ENCODE data around the gene DCDC2B. TPM values are rescaled to one million over a fixed set of nuclear protein-coding genes. Genes with fewer than 3 reads are reported as not detected.

DCDC2B gene
- total and polyA plus RNA-seq, 10 of the 15 experiments (the other 5 are each of a cell fraction or from before 2014, with no cell fraction given), result 0.12 to 0.21 (median 0.15) TPM; not detected in 7

DNA sequence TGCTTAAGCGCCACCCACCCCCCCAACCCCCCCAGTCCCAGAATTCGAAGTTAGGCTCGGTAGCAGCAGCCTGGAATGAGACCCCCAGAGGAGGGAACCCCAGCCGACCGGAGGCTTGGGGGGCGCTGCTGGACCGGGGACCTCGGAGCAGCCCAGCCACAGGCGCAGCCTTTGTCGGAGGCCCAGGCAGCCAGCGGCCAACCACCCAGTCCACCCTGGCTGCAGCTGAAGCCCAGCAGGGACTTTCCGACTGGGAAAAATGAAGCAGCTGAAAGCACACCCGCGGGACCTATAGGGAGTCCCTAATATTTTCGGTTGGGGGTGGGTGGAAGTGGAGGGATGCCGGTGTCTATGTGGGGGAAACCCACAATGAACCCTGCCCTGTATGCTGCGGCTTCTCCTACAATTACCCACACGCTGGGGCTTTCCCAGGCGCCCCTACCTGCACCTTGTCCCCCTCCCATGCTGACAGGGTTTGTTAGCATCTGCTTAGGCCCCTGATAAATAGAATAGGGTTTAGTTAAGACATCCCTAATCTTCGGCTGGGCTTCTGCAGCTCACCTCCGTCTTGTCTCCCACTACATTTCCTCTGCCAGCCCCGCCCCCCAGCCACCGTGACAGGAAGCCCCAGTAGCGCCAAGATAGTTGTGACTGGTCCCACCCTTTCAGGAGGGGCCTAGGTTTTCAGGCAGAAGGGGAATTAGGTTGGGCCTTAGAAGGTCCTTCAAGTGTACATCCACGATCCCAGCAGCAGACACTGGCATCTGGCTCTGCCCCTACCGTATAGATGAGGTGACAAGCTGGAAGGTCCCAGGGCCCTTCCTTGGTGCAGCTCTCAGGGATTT, 7.7 kb upstream of the DCDC2B start (continued):
- TF ChIP-seq, protein P1, sequence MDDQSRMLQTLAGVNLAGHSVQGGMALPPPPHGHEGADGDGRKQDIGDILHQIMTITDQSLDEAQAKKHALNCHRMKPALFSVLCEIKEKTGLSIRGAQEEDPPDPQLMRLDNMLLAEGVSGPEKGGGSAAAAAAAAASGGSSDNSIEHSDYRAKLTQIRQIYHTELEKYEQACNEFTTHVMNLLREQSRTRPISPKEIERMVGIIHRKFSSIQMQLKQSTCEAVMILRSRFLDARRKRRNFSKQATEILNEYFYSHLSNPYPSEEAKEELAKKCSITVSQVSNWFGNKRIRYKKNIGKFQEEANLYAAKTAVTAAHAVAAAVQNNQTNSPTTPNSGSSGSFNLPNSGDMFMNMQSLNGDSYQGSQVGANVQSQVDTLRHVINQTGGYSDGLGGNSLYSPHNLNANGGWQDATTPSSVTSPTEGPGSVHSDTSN (IDR thresholded peaks at IDR 0.05; ENCODE audit: insufficient replicate concordance, low read depth, low read length), result no peak
- TF ChIP-seq RBBP5 (conservative IDR thresholded peaks at IDR 0.05) (no peak), PKNOX1 (IDR thresholded peaks at IDR 0.05) (no peak; the same call in 1 of the 2 replicates), PAX5 (IDR thresholded peaks at IDR 0.05; ENCODE audit: borderline replicate concordance, low read depth, low read length) (no peak), RB1 (IDR thresholded peaks at IDR 0.05; ENCODE audit: borderline replicate concordance) (no peak), CREB1 (IDR thresholded peaks at IDR 0.05; ENCODE audit: low read depth) (peak; percentile 63; the same call in 1 of the 2 replicates), TCF12 (IDR thresholded peaks at IDR 0.05; ENCODE audit: low read depth, low read length) (peak; percentile 57; the same call in 1 of the 2 replicates), STAT3 (IDR thresholded peaks at IDR 0.05; ENCODE audit: low read depth, low read length) (no peak), CUX1 (IDR thresholded peaks at IDR 0.05; ENCODE audit: insufficient replicate concordance, low read depth, low read length) (no peak), ZNF207 (IDR thresholded peaks at IDR 0.05; ENCODE audit: borderline replicate concordance) (peak; percentile 61; the same call in 1 of the 2 replicates), RAD51 (IDR thresholded peaks at IDR 0.05) (0 out of 2 replicates have a peak, but pooled peaks have one; percentile 18), ZNF274 (IDR thresholded peaks at IDR 0.05; ENCODE audit: insufficient read depth, insufficient read length) (no peak), POLR2A (IDR thresholded peaks at IDR 0.05; ENCODE audit: low read depth, low read length) (peak; percentile 67), EZH2 (IDR thresholded peaks at IDR 0.05; ENCODE audit: borderline replicate concordance, control insufficient read depth, low read depth, low read length) (no peak), CHD4 (IDR thresholded peaks at IDR 0.05) (no peak), BCL11A (IDR thresholded peaks at IDR 0.05; ENCODE audit: low read depth, low read length) (no peak), HDAC6 (IDR thresholded peaks at IDR 0.05; ENCODE audit: unreplicated experiment) (no peak), PML (IDR thresholded peaks at IDR 0.05; ENCODE audit: low read length) (peak; percentile 38; the same call in 1 of the 2 replicates), CEBPB (IDR thresholded peaks at IDR 0.05; ENCODE audit: borderline replicate concordance in 1 of 2, low read depth in 2 of 2, low read length in 2 of 2) (no peak)
- TF ChIP-seq, protein P2, sequence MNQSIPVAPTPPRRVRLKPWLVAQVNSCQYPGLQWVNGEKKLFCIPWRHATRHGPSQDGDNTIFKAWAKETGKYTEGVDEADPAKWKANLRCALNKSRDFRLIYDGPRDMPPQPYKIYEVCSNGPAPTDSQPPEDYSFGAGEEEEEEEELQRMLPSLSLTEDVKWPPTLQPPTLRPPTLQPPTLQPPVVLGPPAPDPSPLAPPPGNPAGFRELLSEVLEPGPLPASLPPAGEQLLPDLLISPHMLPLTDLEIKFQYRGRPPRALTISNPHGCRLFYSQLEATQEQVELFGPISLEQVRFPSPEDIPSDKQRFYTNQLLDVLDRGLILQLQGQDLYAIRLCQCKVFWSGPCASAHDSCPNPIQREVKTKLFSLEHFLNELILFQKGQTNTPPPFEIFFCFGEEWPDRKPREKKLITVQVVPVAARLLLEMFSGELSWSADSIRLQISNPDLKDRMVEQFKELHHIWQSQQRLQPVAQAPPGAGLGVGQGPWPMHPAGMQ (IDR thresholded peaks at IDR 0.05; ENCODE audit: borderline replicate concordance), result no peak
- TF ChIP-seq, protein P3, sequence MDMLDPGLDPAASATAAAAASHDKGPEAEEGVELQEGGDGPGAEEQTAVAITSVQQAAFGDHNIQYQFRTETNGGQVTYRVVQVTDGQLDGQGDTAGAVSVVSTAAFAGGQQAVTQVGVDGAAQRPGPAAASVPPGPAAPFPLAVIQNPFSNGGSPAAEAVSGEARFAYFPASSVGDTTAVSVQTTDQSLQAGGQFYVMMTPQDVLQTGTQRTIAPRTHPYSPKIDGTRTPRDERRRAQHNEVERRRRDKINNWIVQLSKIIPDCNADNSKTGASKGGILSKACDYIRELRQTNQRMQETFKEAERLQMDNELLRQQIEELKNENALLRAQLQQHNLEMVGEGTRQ (IDR thresholded peaks at IDR 0.05; ENCODE audit: borderline replicate concordance, low read depth, low read length), result no peak

Measured in GM12878 (cell line).